HG03108 (cell line): ENCODE data around the gene DRC7.

Experiments used
- ATAC-seq: cut with Tn5 transposase; IDR thresholded peaks from one replicate; pipeline ENCODE4 v1.9.1; 2021; ENCODE audit warnings: moderate library complexity; ENCODE audit not compliant: unreplicated experiment

The DRC7 gene

DNA sequence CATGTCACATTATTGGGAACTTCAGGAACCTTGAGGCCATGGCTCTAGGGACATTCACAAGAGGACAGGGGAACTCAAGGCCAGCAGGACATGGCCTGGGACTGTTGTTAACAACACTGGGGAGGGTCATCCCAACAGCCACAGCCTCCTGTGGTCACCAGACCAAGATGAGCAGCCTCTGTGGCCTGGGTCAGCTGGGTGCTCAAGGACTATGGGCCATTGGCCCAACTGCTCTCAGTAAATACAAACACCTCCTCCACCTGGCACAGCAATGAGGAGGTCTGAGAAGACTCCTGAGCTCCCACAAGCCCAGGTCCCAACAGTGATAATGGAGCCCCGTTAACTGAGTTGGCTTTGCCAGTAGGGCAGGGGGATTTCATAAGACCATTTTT, 86.7 kb downstream of the DRC7 start:
- ATAC-seq: no peak
